ENCODE results near the gene PBX1. TPM values are rescaled to one million over a fixed set of nuclear protein-coding genes. Genes with fewer than 3 reads are reported as not detected.

PBX1 gene
- total RNA-seq, 1 experiment from 2014 or later: 102 TPM

- ATAC-seq (no peak), DNase-seq (ENCODE audit: low spot score) (no peak)
- POLR2A ChIA-PET: no interaction called here
- Mint-ChIP-seq H3K27ac (no peak overlapping the region), H3K27me3 (ENCODE audit: low read depth) (no peaks in the 10 kb centered on the region), H3K4me3 (no peak overlapping the region), H3K4me1 (no peaks in the 10 kb centered on the region), H3K36me3 (no peaks in the 10 kb centered on the region), H3K9me3 (no peaks in the 10 kb centered on the region)
- no peak for TF ChIP-seq AR (CRISPR knock-in tag; IDR thresholded peaks at IDR 0.05)
- TF ChIP-seq SMAD3 (CRISPR knock-in tag; IDR thresholded peaks at IDR 0.05; ENCODE audit: borderline replicate concordance): no peak
- no peak for TF ChIP-seq E2F5 (CRISPR knock-in tag; IDR thresholded peaks at IDR 0.05)
- no peak for TF ChIP-seq GABPB1 (CRISPR knock-in tag; IDR thresholded peaks at IDR 0.05)
- no peak for TF ChIP-seq ZNF281 (CRISPR knock-in tag; IDR thresholded peaks at IDR 0.05)
- TF ChIP-seq ZNF317 (CRISPR knock-in tag; IDR thresholded peaks at IDR 0.05; ENCODE audit: borderline replicate concordance, low read depth): no peak
- TF ChIP-seq, protein P1, sequence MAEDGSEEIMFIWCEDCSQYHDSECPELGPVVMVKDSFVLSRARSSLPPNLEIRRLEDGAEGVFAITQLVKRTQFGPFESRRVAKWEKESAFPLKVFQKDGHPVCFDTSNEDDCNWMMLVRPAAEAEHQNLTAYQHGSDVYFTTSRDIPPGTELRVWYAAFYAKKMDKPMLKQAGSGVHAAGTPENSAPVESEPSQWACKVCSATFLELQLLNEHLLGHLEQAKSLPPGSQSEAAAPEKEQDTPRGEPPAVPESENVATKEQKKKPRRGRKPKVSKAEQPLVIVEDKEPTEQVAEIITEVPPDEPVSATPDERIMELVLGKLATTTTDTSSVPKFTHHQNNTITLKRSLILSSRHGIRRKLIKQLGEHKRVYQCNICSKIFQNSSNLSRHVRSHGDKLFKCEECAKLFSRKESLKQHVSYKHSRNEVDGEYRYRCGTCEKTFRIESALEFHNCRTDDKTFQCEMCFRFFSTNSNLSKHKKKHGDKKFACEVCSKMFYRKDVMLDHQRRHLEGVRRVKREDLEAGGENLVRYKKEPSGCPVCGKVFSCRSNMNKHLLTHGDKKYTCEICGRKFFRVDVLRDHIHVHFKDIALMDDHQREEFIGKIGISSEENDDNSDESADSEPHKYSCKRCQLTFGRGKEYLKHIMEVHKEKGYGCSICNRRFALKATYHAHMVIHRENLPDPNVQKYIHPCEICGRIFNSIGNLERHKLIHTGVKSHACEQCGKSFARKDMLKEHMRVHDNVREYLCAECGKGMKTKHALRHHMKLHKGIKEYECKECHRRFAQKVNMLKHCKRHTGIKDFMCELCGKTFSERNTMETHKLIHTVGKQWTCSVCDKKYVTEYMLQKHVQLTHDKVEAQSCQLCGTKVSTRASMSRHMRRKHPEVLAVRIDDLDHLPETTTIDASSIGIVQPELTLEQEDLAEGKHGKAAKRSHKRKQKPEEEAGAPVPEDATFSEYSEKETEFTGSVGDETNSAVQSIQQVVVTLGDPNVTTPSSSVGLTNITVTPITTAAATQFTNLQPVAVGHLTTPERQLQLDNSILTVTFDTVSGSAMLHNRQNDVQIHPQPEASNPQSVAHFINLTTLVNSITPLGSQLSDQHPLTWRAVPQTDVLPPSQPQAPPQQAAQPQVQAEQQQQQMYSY (CRISPR knock-in tag; IDR thresholded peaks at IDR 0.05): no peak
- no peak for TF ChIP-seq NFE2L1 (CRISPR knock-in tag; IDR thresholded peaks at IDR 0.05)
- TF ChIP-seq, protein P2, sequence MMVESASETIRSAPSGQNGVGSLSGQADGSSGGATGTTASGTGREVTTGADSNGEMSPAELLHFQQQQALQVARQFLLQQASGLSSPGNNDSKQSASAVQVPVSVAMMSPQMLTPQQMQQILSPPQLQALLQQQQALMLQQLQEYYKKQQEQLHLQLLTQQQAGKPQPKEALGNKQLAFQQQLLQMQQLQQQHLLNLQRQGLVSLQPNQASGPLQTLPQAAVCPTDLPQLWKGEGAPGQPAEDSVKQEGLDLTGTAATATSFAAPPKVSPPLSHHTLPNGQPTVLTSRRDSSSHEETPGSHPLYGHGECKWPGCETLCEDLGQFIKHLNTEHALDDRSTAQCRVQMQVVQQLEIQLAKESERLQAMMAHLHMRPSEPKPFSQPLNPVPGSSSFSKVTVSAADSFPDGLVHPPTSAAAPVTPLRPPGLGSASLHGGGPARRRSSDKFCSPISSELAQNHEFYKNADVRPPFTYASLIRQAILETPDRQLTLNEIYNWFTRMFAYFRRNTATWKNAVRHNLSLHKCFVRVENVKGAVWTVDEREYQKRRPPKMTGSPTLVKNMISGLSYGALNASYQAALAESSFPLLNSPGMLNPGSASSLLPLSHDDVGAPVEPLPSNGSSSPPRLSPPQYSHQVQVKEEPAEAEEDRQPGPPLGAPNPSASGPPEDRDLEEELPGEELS (CRISPR knock-in tag; IDR thresholded peaks at IDR 0.05): no peak
- TF ChIP-seq OVOL2 (CRISPR knock-in tag; IDR thresholded peaks at IDR 0.05; ENCODE audit: borderline replicate concordance): no peak
- TF ChIP-seq, protein P3, sequence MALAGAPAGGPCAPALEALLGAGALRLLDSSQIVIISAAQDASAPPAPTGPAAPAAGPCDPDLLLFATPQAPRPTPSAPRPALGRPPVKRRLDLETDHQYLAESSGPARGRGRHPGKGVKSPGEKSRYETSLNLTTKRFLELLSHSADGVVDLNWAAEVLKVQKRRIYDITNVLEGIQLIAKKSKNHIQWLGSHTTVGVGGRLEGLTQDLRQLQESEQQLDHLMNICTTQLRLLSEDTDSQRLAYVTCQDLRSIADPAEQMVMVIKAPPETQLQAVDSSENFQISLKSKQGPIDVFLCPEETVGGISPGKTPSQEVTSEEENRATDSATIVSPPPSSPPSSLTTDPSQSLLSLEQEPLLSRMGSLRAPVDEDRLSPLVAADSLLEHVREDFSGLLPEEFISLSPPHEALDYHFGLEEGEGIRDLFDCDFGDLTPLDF (CRISPR knock-in tag; IDR thresholded peaks at IDR 0.05): no peak
- TF ChIP-seq, protein P4, sequence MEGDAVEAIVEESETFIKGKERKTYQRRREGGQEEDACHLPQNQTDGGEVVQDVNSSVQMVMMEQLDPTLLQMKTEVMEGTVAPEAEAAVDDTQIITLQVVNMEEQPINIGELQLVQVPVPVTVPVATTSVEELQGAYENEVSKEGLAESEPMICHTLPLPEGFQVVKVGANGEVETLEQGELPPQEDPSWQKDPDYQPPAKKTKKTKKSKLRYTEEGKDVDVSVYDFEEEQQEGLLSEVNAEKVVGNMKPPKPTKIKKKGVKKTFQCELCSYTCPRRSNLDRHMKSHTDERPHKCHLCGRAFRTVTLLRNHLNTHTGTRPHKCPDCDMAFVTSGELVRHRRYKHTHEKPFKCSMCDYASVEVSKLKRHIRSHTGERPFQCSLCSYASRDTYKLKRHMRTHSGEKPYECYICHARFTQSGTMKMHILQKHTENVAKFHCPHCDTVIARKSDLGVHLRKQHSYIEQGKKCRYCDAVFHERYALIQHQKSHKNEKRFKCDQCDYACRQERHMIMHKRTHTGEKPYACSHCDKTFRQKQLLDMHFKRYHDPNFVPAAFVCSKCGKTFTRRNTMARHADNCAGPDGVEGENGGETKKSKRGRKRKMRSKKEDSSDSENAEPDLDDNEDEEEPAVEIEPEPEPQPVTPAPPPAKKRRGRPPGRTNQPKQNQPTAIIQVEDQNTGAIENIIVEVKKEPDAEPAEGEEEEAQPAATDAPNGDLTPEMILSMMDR (IDR thresholded peaks at IDR 0.05): no peak
- no peak for TF ChIP-seq CREM (CRISPR knock-in tag; IDR thresholded peaks at IDR 0.05)
- CTCF ChIA-PET: no interaction called here
Observed at GRCh38 chr1:164885311-164885710, 326.3 kb downstream of the PBX1 start.
